OCI-LY3 (cell line): ENCODE data around the gene SOWAHA.

ENCODE experiments used
- H2AFZ ChIP-seq: fragments of 200-600, 300-600 bp; shearing (Covaris generic); 2 replicates; pipeline ENCODE4 v1.6.0; 2014; ENCODE audit warnings: antibody characterized with exemption, low read depth, low read length
- H3K27ac ChIP-seq: fragments of 200-600, 300-600 bp; sonication (generic); 2 replicates; pipeline ENCODE4 v1.5.1; 2014; ENCODE audit warnings: mild to moderate bottlenecking, low read length, moderate library complexity, mixed read lengths
- H3K27me3 ChIP-seq: fragments of 200-600, 300-600 bp; sonication (generic); 2 replicates; pipeline ENCODE4 v1.6.1; 2014; ENCODE audit warnings: low read depth, low read length, mixed read lengths
- H3K36me3 ChIP-seq: fragments of 200-600, 300-600 bp; sonication (generic); replicated peaks from 2 replicates; pipeline ENCODE3; 2014; ENCODE audit warnings: low read depth, low read length, mixed read lengths
- H3K4me1 ChIP-seq: fragments of 300-600, 200-600 bp; sonication (generic); 2 replicates; pipeline ENCODE4 v1.6.1; 2014; ENCODE audit warnings: low read length, mixed read lengths
- H3K4me2 ChIP-seq: fragments of 200-600, 300-600 bp; sonication (generic); 2 replicates; pipeline ENCODE4 v1.6.1; 2014; ENCODE audit warnings: low read length, mixed read lengths
- H3K4me3 ChIP-seq: fragments of 300-600, 200-600 bp; sonication (generic); 2 replicates; pipeline ENCODE4 v1.5.1; 2014; ENCODE audit warnings: antibody characterized with exemption, mild to moderate bottlenecking, low read length, moderate library complexity
- H3K79me2 ChIP-seq: fragments of 300-600, 200-600 bp; shearing (Covaris generic); 2 replicates; pipeline ENCODE4 v1.6.1; 2014; ENCODE audit warnings: mild to moderate bottlenecking, low read length, mixed read lengths
- H3K9ac ChIP-seq: fragments of 300-600, 200-600 bp; shearing (Covaris generic); 2 replicates; pipeline ENCODE4 v1.6.0; 2014; ENCODE audit warnings: mild to moderate bottlenecking, low read length, moderate library complexity
- H3K9me3 ChIP-seq: fragments of 200-600, 300-600 bp; shearing (Covaris generic); 2 replicates; pipeline ENCODE4 v1.6.1; 2014; ENCODE audit warnings: low read length, mixed read lengths; ENCODE audit not compliant: insufficient read depth
- H4K20me1 ChIP-seq: fragments of 200-600, 300-600 bp; sonication (generic); 2 replicates; pipeline ENCODE4 v1.6.1; 2016; ENCODE audit warnings: low read length, mixed read lengths; ENCODE audit not compliant: insufficient read depth
- EZH2phosphoT487 ChIP-seq: fragments of 200-600 bp; shearing (Covaris generic); IDR thresholded peaks from 2 replicates; pipeline ENCODE4 v1.6.1; 2018; ENCODE audit warnings: antibody characterized with exemption, mixed run types, low read depth
- TF ChIP-seq, protein P1 (sequence below): fragments of 200-600, 300-600 bp; sonication (generic); IDR thresholded peaks from 2 replicates; pipeline ENCODE4 v1.5.1; 2014; ENCODE audit warnings: antibody characterized with exemption, low read length, low read depth

Gene SOWAHA

DNA sequence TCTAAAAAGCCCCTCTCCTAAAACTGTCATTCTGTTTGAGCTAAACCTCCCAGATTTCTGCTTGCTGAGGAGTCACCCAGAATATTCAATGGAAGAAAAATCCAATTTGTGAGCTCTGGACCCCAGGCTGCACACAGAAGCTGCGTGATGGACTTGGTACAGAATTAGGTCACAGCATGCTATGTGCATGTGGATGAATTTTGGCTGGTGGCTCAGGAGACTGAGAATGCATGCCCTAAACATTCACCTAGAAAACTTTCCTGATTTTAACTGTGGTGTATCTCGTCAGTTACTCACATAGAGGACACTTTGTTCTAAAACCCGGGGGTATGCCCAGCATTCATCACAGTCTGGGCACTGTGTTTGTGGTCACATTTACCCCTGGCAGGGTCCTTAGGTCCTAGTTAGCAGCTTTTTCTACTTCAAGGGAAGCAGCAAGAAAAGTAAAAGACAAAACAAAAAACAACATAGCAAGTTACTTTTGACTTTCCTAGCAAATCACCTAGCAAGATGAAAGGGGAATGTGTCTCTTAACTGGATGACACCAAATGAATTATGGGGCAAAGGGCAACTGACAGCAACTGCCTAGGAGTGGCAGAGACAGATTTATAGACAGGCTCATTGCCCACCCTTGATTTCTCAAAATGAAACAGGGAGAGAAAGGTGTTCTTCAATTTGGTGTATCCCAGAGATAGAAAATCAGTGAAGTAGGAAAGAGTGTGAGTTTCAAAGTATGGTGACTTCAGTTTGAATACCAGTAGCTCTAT lies 25.6 kb downstream of the SOWAHA start:
- Histone ChIP-seq H3K9ac (no peak overlapping the region), H3K36me3 (no peaks in the 10 kb centered on the region), H2AFZ (no peak overlapping the region), H3K9me3 (no peaks in the 10 kb centered on the region), H3K27me3 (no peaks in the 10 kb centered on the region), H3K79me2 (no peaks in the 10 kb centered on the region), H3K27ac (no peak overlapping the region), H3K4me1 (no peaks in the 10 kb centered on the region), H4K20me1 (no peaks in the 10 kb centered on the region), H3K4me2 (no peak overlapping the region), H3K4me3 (no peak overlapping the region)
- TF ChIP-seq EZH2phosphoT487, result no peak

DNA sequence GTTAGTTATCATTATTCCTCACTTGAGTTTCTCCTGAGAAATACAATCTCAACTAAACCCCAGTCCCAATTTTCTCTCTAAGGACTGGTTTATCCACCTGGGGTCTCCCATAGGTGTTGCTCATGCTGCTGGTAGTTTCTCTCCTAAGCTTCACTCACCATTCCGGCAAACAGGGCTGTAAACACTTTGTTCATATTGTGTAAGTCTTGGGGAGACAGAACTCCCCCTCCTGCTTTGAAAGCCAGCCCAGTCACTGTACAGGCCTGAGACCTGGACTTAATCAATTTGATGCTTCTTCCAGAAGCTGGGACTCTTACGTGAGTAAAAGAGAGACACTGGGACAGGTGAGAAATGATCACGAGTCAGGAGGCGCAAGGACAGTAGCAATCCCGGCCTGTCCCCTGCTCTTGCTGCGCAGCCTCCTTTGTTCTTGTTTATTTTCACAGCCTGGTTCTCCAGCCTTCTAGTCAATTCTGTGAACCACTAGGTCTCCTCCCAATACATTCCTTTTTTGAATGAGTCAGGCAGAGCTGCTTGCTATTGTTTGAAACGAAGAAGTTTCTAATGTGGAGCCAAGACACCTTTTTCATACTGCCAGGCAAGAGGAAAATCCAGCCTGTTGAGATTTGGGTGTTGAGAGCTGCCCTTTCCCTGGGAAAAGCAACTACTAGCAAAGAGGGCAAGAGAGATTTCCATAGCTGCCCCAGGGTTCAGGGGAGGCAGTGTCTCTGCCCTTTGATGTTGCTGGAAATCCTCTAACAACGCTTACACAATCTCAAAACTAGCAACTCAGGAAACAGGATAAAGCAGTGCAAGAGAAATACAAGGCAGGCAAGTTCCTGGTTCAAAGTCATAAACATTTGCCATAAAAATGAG lies 26.6 kb downstream of the SOWAHA start:
- Histone ChIP-seq H3K27ac (no peak overlapping the region), H3K4me2 (no peak overlapping the region)
- TF ChIP-seq, protein P1, sequence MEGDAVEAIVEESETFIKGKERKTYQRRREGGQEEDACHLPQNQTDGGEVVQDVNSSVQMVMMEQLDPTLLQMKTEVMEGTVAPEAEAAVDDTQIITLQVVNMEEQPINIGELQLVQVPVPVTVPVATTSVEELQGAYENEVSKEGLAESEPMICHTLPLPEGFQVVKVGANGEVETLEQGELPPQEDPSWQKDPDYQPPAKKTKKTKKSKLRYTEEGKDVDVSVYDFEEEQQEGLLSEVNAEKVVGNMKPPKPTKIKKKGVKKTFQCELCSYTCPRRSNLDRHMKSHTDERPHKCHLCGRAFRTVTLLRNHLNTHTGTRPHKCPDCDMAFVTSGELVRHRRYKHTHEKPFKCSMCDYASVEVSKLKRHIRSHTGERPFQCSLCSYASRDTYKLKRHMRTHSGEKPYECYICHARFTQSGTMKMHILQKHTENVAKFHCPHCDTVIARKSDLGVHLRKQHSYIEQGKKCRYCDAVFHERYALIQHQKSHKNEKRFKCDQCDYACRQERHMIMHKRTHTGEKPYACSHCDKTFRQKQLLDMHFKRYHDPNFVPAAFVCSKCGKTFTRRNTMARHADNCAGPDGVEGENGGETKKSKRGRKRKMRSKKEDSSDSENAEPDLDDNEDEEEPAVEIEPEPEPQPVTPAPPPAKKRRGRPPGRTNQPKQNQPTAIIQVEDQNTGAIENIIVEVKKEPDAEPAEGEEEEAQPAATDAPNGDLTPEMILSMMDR, result no peak
- TF ChIP-seq EZH2phosphoT487, result no peak

DNA sequence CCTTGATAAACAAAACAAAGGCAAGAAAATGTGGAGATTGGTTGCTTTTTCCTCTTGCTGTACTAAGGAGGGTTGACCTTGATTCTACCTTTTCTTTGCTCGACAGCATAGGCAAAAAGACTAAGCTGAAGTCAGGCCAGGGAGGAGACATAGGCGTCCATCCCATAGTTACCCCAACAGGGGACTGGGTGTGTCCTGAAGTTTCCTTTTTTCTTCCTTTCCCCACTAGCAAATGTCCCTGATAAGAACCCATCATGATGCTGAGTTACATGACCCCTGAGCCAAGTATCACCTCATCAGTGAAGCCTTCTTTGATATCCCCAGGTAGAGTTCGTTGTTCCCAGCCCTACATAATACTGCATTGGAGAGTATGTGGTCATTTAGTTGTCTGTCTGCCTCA lies 27.2 kb downstream of the SOWAHA start:
- Histone ChIP-seq H2AFZ (no peak overlapping the region), H3K4me2 (no peak overlapping the region), H3K9ac (no peak overlapping the region), H3K4me3 (no peak overlapping the region), H3K79me2 (no peaks in the 10 kb centered on the region), H3K27me3 (no peaks in the 10 kb centered on the region), H3K27ac (no peak overlapping the region), H3K9me3 (no peaks in the 10 kb centered on the region), H3K36me3 (no peaks in the 10 kb centered on the region), H3K4me1 (no peaks in the 10 kb centered on the region), H4K20me1 (no peaks in the 10 kb centered on the region)
- TF ChIP-seq, protein P1, result no peak

More for the DNA sequence above, 26.6 kb downstream of the SOWAHA start:
- H3K4me1 ChIP-seq, result no peaks in the 10 kb centered on the region
- no peak overlapping the region for H3K9ac ChIP-seq
- no peaks in the 10 kb centered on the region for H3K27me3 ChIP-seq
- H3K9me3 ChIP-seq, result no peaks in the 10 kb centered on the region
- no peaks in the 10 kb centered on the region for H4K20me1 ChIP-seq
- H3K4me3 ChIP-seq, result no peak overlapping the region
- H2AFZ ChIP-seq, result no peak overlapping the region
- H3K36me3 ChIP-seq, result no peaks in the 10 kb centered on the region
- no peaks in the 10 kb centered on the region for H3K79me2 ChIP-seq

DNA sequence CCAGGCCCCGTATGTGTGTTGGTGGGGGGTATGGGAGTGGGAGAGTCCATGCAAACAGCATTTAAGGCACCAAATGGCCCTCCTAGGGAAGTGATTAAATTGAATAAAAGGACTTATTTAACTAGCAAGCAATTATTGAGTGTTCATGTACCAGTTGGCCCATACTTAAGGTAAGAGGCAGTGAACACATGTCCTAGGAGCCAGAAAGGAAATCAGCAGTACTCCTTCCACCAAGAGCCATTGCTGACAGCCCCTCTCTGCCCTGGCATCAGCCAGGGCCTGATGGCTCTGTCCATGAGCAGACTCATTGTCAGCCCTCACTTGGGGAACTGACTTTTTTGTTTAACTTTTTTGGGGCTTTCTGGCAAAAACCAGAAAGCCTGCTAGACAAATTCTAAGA lies 27.8 kb downstream of the SOWAHA start:
- Histone ChIP-seq H4K20me1 (no peaks in the 10 kb centered on the region), H3K27ac (no peak overlapping the region), H3K4me2 (no peak overlapping the region), H3K9ac (no peak overlapping the region), H3K4me1 (no peaks in the 10 kb centered on the region), H3K4me3 (no peak overlapping the region), H3K9me3 (no peaks in the 10 kb centered on the region), H3K36me3 (no peaks in the 10 kb centered on the region), H3K27me3 (no peaks in the 10 kb centered on the region), H3K79me2 (no peaks in the 10 kb centered on the region), H2AFZ (no peak overlapping the region)
- TF ChIP-seq, protein P1, result no peak
- TF ChIP-seq EZH2phosphoT487, result no peak
